Retinal pigment epithelial cell (primary cell): ENCODE data around the gene CLIP2.
"Not testable (repeated sequence)": the region's sequence is repeated elsewhere in the genome, so short reads cannot be mapped to it uniquely, and the experiment has no call there.

ENCODE experiments used
- DNase-seq: peaks from one replicate; pipeline ENCODE4 v3.0.0-alpha.2; 2010; ENCODE audit warnings: low read depth
- H3K4me3 ChIP-seq: 2 replicates; pipeline ENCODE4 v1.5.1; 2011; ENCODE audit warnings: mild to moderate bottlenecking, low read length, control low read depth, moderate library complexity
- CTCF ChIP-seq: conservative IDR thresholded peaks from 2 replicates; pipeline ENCODE4 v1.5.1; 2011; ENCODE audit warnings: low read depth, low read length, control low read depth, inconsistent platforms

CLIP2 gene

DNA sequence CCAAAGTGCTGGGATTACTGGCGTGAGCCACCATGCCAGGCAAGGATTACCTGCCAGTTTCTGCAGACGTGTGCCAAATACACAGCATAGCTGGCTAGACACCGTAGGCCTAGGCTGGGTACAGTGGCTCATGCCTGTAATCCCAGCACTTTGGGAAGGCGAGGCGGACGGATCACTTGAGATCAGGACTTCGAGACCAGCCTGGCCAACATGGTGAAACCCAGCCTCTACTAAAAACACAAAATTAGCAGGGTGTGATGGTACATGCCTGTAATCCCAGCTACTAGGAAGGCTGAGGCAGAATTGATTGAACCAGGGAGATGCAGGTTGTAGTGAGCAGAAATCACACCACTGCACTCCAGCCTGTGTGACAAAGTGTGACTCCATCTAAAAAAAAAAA, 35.9 kb upstream of the CLIP2 start:
- no peak for DNase-seq
- no peak for TF ChIP-seq CTCF
- H3K4me3 ChIP-seq, result peak overlapping the region; percentile 94

DNA sequence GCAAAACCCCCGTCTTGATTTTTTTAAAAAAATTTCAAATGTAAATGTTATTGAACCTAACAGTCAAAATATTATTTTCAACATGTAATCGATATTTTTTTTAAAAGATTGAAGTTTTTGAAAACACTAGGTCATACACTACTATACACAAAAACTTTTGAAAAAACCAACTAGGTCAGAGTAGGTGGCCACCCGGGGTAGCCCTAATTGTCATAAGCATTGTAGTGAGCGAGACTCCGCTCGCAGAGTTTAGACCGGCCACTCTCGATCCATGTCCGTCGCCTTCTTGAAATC, 35.4 kb upstream of the CLIP2 start:
- peak overlapping the region; percentile 94 for H3K4me3 ChIP-seq
- no peak for DNase-seq
- TF ChIP-seq CTCF, result no peak

GRCh38 chr7:74254129-74254857, 34.9 kb upstream of the CLIP2 start, which contains the start of gene RFC2:
Gene RFC2, minus strand, starts transcription at chr7:74254399. Its CDS starts 16 bp downstream, at chr7:74254383.
- peak; percentile 76 for DNase-seq
- no peak for TF ChIP-seq CTCF
- H3K4me3 ChIP-seq, result peak within 1 kb of the TSS; percentile 94

- no peak for DNase-seq
- no peak for TF ChIP-seq CTCF
Observed at GRCh38 chr7:74254858-74255379, 34.3 kb upstream of the CLIP2 start.

GRCh38 chr7:74255461-74255860, 33.7 kb upstream of the CLIP2 start:
- H3K4me3 ChIP-seq, result peak overlapping the region; percentile 94
- DNase-seq, result not testable (repeated sequence)

More at GRCh38 chr7:74254858-74255379, 34.3 kb upstream of the CLIP2 start:
- H3K4me3 ChIP-seq, result peak overlapping the region; percentile 94

- H3K4me3 ChIP-seq, result no peak overlapping the region
- no peak for TF ChIP-seq CTCF
- no peak for DNase-seq
Observed at GRCh38 chr7:74256491-74257408, 32.5 kb upstream of the CLIP2 start.

DNA sequence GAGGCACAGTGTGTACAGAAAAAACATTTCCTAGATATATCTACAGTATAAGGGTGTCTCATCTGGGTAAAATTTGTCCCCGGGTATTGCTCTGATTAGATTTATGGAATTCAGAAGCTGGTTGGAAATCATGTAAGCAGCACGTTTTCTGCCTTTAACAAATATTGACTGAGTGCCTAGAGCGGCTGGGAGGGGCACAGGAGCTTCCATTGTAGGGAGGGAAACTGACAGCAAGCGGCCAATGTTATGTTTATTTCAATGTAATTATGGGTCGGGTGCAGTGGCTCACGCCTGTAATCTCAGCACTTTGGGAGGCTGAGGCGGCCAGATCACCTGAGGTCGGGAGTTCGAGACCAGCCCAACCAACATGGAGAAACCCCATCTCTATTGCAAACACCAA, 30.6 kb upstream of the CLIP2 start:
- no peak for DNase-seq
- H3K4me3 ChIP-seq, result no peak overlapping the region
- TF ChIP-seq CTCF, result no peak
